HepG2 (cell line): ENCODE data around the gene TMCO6. TPM values are rescaled to one million over a fixed set of nuclear protein-coding genes. Genes with fewer than 3 reads are reported as not detected.
A peak's percentile ranks its signal among the peaks of the same experiment; 100 is the strongest.

Source experiments
- ATAC-seq: fragments of 200-7000 bp; cut with Tn5 transposase; 3 replicates; pipeline ENCODE4 v1.9.1; 2020; ENCODE audit warnings: mild to moderate bottlenecking, moderate library complexity
- BruUV-seq: library from RNA; stranded (reverse); fragments of 400-500 nt; replicated peaks from 2 replicates; lab custom pipeline; 2021; lab: Mats Ljungman, UMichigan
- CTCF ChIA-PET: fragments of 300-600 bp; formaldehyde crosslinking; extraction: SDS; loops from one replicate; lab custom pipeline; 2021; ENCODE audit warnings: low total read pairs, inconsistent platforms, low intra/inter-chr PET ratio; lab: Yijun Ruan, JAX
- POLR2A ChIA-PET: fragments of 350-600 bp; sonication (Branson Sonifier 250); formaldehyde crosslinking; loops from one replicate; lab custom pipeline; 2020; ENCODE audit warnings: antibody characterized with exemption, inconsistent platforms; lab: Yijun Ruan, JAX
- DNase-seq: peaks from one replicate; pipeline ENCODE4 v3.0.0-alpha.2; 2015; ENCODE audit warnings: low spot score
- FAIRE-seq: peaks from 3 replicates; lab custom pipeline; 2011; peaks lifted over from hg19 to GRCh38; lab: Jason Lieb, UNC
- H2AFZ ChIP-seq: one replicate; pipeline ENCODE4 v1.6.1; 2011; ENCODE audit warnings: low read length, inconsistent platforms
- H3K27ac ChIP-seq: fragments of 300-600 bp; 3 replicates; pipeline ENCODE4 v1.8.0; 2011; ENCODE audit warnings: mixed run types, mild to moderate bottlenecking, mixed read lengths, low read length, inconsistent platforms; ENCODE audit not compliant: insufficient read depth; ENCODE audit errors: extremely low read length
- H3K27me3 ChIP-seq, 2 experiments: fragments of 200-600 bp in 1 of 2; 2 replicates in 1 of 2; 3 replicates in 1 of 2; pipeline versions ENCODE4 v1.6.0 to v1.8.0; 2011; ENCODE audit warnings: low read length in 2 of 2, mild to moderate bottlenecking in 2 of 2, moderate library complexity in 2 of 2, inconsistent platforms in 1 of 2; ENCODE audit not compliant: insufficient read depth in 2 of 2, control insufficient read depth in 1 of 2
- H3K36me3 ChIP-seq, 2 experiments: fragments of 200-600 bp in 1 of 2; replicated peaks in 1 of 2; 2 replicates in 1 of 2; 3 replicates in 1 of 2; pipeline versions ENCODE4 v1.5.1 to v1.8.0; 2011; ENCODE audit warnings: low read length in 2 of 2, inconsistent platforms in 1 of 2; ENCODE audit not compliant: insufficient read depth in 2 of 2, control insufficient read depth in 1 of 2
- H3K4me1 ChIP-seq: 2 replicates; pipeline ENCODE4 v1.5.1; 2012; ENCODE audit warnings: low read length, inconsistent platforms; ENCODE audit not compliant: insufficient read depth
- H3K4me2 ChIP-seq: 2 replicates; pipeline ENCODE4 v1.6.0; 2011; ENCODE audit warnings: low read depth, low read length, inconsistent platforms
- H3K4me3 ChIP-seq, 3 experiments: fragments of 200-600 bp in 1 of 3; sonication (generic), shearing (Covaris generic) in 1 of 3; replicated peaks in 1 of 3; 2 replicates each; pipeline ENCODE4 v1.5.1; 2011 to 2016; ENCODE audit warnings: low read length in 3 of 3, inconsistent platforms in 2 of 3, low read depth in 2 of 3, mild to moderate bottlenecking in 2 of 3, control low read depth in 1 of 3, mixed read lengths in 1 of 3; ENCODE audit not compliant: insufficient read depth in 1 of 3
- H3K79me2 ChIP-seq: one replicate; pipeline ENCODE4 v1.6.1; 2011; ENCODE audit warnings: low read length, inconsistent platforms; ENCODE audit not compliant: insufficient read depth
- H3K9ac ChIP-seq: 2 replicates; pipeline ENCODE4 v1.6.0; 2011; ENCODE audit warnings: mild to moderate bottlenecking, low read depth, low read length, inconsistent platforms; ENCODE audit not compliant: insufficient read depth
- H3K9me3 ChIP-seq: 2 replicates; pipeline ENCODE4 v1.5.1; 2012; ENCODE audit warnings: mild to moderate bottlenecking, low read length
- H4K20me1 ChIP-seq: 2 replicates; pipeline ENCODE4 v1.6.0; 2011; ENCODE audit warnings: inconsistent platforms, mild to moderate bottlenecking, low read length, moderate library complexity; ENCODE audit not compliant: insufficient read depth
- AGO2 ChIP-seq: fragments of 200-400 bp; formaldehyde crosslinking; optimal IDR thresholded peaks from 2 replicates; pipeline ENCODE3; 2017; ENCODE audit warnings: mild to moderate bottlenecking, low read depth, low read length, moderate library complexity
- CREB3 ChIP-seq: sonication (generic); formaldehyde crosslinking; IDR thresholded peaks from 2 replicates; pipeline ENCODE4 v1.5.0; 2020; ENCODE audit warnings: missing genetic modification reagents
- HOMEZ ChIP-seq: IDR thresholded peaks from 2 replicates; pipeline ENCODE4 v1.6.1; 2016; ENCODE audit warnings: low read depth
- KLF13 ChIP-seq: sonication (generic); formaldehyde crosslinking; IDR thresholded peaks from 2 replicates; pipeline ENCODE4 v1.4.0; 2020; ENCODE audit warnings: mild to moderate bottlenecking, missing genetic modification reagents
- MYC ChIP-seq: sonication (generic); formaldehyde crosslinking; IDR thresholded peaks from 2 replicates; pipeline ENCODE4 v1.9.0; 2021; ENCODE audit warnings: missing genetic modification reagents, borderline replicate concordance
- PHF20 ChIP-seq: sonication (generic); formaldehyde crosslinking; IDR thresholded peaks from 2 replicates; pipeline ENCODE4 v1.5.0; 2020; ENCODE audit warnings: mild to moderate bottlenecking, missing genetic modification reagents
- PRDM4 ChIP-seq: sonication (generic); formaldehyde crosslinking; IDR thresholded peaks from 2 replicates; pipeline ENCODE4 v1.9.0; 2021; ENCODE audit warnings: missing genetic modification reagents, borderline replicate concordance
- RBM39 ChIP-seq: fragments of 200-400 bp; formaldehyde crosslinking; IDR thresholded peaks from one replicate; pipeline ENCODE4 v1.6.1; 2018; ENCODE audit warnings: antibody characterized with exemption, mild to moderate bottlenecking, low read depth, low read length; ENCODE audit not compliant: poor library complexity, severe bottlenecking
- ZNF546 ChIP-seq: sonication (generic); formaldehyde crosslinking; conservative IDR thresholded peaks from 2 replicates; pipeline ENCODE4 v1.8.1; 2023; ENCODE audit warnings: mild to moderate bottlenecking, missing genetic modification reagents
- ZNF569 ChIP-seq: sonication (generic); formaldehyde crosslinking; IDR thresholded peaks from 2 replicates; pipeline ENCODE4 v1.5.0; 2020; ENCODE audit warnings: mild to moderate bottlenecking, missing genetic modification reagents, moderate library complexity, borderline replicate concordance
- ZNF687 ChIP-seq: sonication (generic); formaldehyde crosslinking; IDR thresholded peaks from 2 replicates; pipeline ENCODE4 v1.5.1; 2020; ENCODE audit warnings: mild to moderate bottlenecking, missing genetic modification reagents, moderate library complexity
- WGBS: methylation state at CpG from one replicate; pipeline ENCODE4 v1.1.6; 2017; ENCODE audit warnings: low lambda C conversion rate; 5-methylcytosine and 5-hydroxymethylcytosine counted together
- in situ Hi-C: cut with HindIII; loops from 2 replicates; pipeline ENCODE4 v1.10.0; 2017; ENCODE audit warnings: low pct_unique_long_range_greater_than_20kb; ENCODE audit not compliant: extremely low pct_ligation_motif_present
- intact Hi-C: fragments of 100-400 bp; cut with micrococcal nuclease; formaldehyde crosslinking; loops from one replicate; pipeline ENCODE4 v1.10.0; 2022; ENCODE audit not compliant: unreplicated experiment
- polyA plus RNA-seq, 8 experiments: library from polyadenylated mRNA; depleted of rRNA in 3 of 8; stranded (reverse) in 7 of 8; unstranded in 1 of 8; fragments of >200 nt; fragmentation: Illumina TruSeq in 4 of 8; extraction: Trizol in 4 of 8; gene quantifications; 2 replicates each; pipeline versions ENCODE4 v1.2.1 to v1.2.3, GENCODE V29; 2011 to 2016; ENCODE audit warnings: low read depth in 4 of 8, missing spikeins in 1 of 8, mixed read lengths in 1 of 8; ENCODE audit not compliant: insufficient read depth in 1 of 8
- total RNA-seq, 5 experiments: library from RNA; depleted of rRNA; stranded (reverse); fragments of >200 nt; fragmentation: Illumina TruSeq; extraction: Trizol; gene quantifications; 2 replicates each; pipeline ENCODE4 v1.2.3, GENCODE V29; 2016; ENCODE audit warnings: low read depth in 1 of 5

Gene TMCO6
- total and polyA plus RNA-seq, 2 of the 13 experiments (the other 11 are each of a cell fraction or from before 2014, with no cell fraction given): 16.6 to 28.2 TPM

GRCh38 chr5:140664359-140665119, 25.3 kb downstream of the TMCO6 start, which contains the start of gene WDR55:
TSS of gene WDR55 (plus strand) at chr5:140664904. CDS start at chr5:140664913, 9 bp downstream.
- FAIRE-seq: peak; percentile 88
- Histone ChIP-seq H4K20me1 (no peaks in the 10 kb centered on the region), H2AFZ (peak within 1 kb of the TSS; percentile 98), H3K9ac (peak within 1 kb of the TSS; percentile 82), H3K27me3 (no peaks in the 10 kb centered on the region; a peak in 1 of 5 replicates), H3K79me2 (peaks cover 22% of the 10 kb centered on the region), H3K9me3 (no peaks in the 10 kb centered on the region), H3K4me3 (peak within 1 kb of the TSS; percentile 75 to 100 (median 91)), H3K4me1 (peaks cover 28% of the 10 kb centered on the region), H3K4me2 (peak within 1 kb of the TSS; percentile 82), H3K36me3 (peaks cover 27 to 60% of the 10 kb centered on the region in 2 experiments; a peak in 4 of 5 replicates), H3K27ac (peak within 1 kb of the TSS; percentile 76)
- POLR2A ChIA-PET: interaction anchor here (1.0 to 4.9 kb wide), 8 partner anchors 17 to 117 kb away, joined by 3 to 48 read pairs (median 5); partner anchors contain the start of genes EIF4EBP3, HARS1, HARS2 and IK
- in situ Hi-C loops (no loop called here), intact Hi-C loops (loop anchor here (1.0 kb wide), 2 partner anchors 27 to 89 kb away; partner anchors contain the start of genes HARS1 and HARS2)
- peak; percentile 90 for DNase-seq
- BruUV-seq: TSS peak; percentile 85
- CTCF ChIA-PET: no interaction called here
- under 1% methylated on average over 10 of the region's 54 CpGs for WGBS
- ATAC-seq: peak; percentile 99
- peak; percentile 88 for TF ChIP-seq ZNF687 (CRISPR knock-in tag)
- TF ChIP-seq MYC (CRISPR knock-in tag): peak; percentile 76; the same call in 1 of the 2 replicates
- no peak for TF ChIP-seq CREB3 (CRISPR knock-in tag)
- TF ChIP-seq ZNF546 (CRISPR knock-in tag): 0 out of 2 replicates have a peak, but pooled peaks have one; percentile 9
- peak; percentile 78; the same call in 1 of the 2 replicates for TF ChIP-seq KLF13 (CRISPR knock-in tag)
- peak; percentile 94 for TF ChIP-seq PHF20 (CRISPR knock-in tag)
- TF ChIP-seq AGO2: peak; percentile 20
- TF ChIP-seq ZNF569: no peak
- TF ChIP-seq RBM39: peak; percentile 69
- no peak for TF ChIP-seq PRDM4
- peak; percentile 71 for TF ChIP-seq HOMEZ (CRISPR knock-in tag)
